Measurements from ENCODE around the gene MMP25.

Gene MMP25

GRCh38 chr16:3012246-3012645 is 34.1 kb upstream of the MMP25 start:
- H3K27me3 Mint-ChIP-seq = peaks cover 61% of the 10 kb centered on the region
- H3K4me1 Mint-ChIP-seq (ENCODE audit: low read depth) = peaks cover 24% of the 10 kb centered on the region
- intact Hi-C loops (cut with micrococcal nuclease) = no loop called here
- H3K27ac Mint-ChIP-seq = no peak overlapping the region
- H3K9me3 Mint-ChIP-seq = no peaks in the 10 kb centered on the region
- no peak overlapping the region for H3K4me3 Mint-ChIP-seq
- no peaks in the 10 kb centered on the region for H3K36me3 Mint-ChIP-seq (ENCODE audit: low read depth)

GRCh38 chr16:3012828-3013420 is 33.4 kb upstream of the MMP25 start, which contains the start of gene CLDN9:
TSS of gene CLDN9 (plus strand) at chr16:3012923. CDS start at chr16:3013363, 440 bp downstream.
- Mint-ChIP-seq H3K36me3 (ENCODE audit: low read depth) (no peaks in the 10 kb centered on the region), H3K4me1 (ENCODE audit: low read depth) (peaks cover 19% of the 10 kb centered on the region), H3K4me3 (no peak within 1 kb of the TSS), H3K27me3 (peaks cover 64% of the 10 kb centered on the region), H3K27ac (no peak within 1 kb of the TSS), H3K9me3 (no peaks in the 10 kb centered on the region)
- intact Hi-C loops (cut with micrococcal nuclease) = no loop called here

GRCh38 chr16:3013491-3013951 is 32.8 kb upstream of the MMP25 start:
- Mint-ChIP-seq H3K9me3 (no peaks in the 10 kb centered on the region), H3K4me1 (ENCODE audit: low read depth) (peaks cover 19% of the 10 kb centered on the region), H3K27me3 (peaks cover 70% of the 10 kb centered on the region), H3K36me3 (ENCODE audit: low read depth) (no peaks in the 10 kb centered on the region), H3K27ac (no peak overlapping the region), H3K4me3 (no peak overlapping the region)
- intact Hi-C loops (cut with micrococcal nuclease) = no loop called here

DNA sequence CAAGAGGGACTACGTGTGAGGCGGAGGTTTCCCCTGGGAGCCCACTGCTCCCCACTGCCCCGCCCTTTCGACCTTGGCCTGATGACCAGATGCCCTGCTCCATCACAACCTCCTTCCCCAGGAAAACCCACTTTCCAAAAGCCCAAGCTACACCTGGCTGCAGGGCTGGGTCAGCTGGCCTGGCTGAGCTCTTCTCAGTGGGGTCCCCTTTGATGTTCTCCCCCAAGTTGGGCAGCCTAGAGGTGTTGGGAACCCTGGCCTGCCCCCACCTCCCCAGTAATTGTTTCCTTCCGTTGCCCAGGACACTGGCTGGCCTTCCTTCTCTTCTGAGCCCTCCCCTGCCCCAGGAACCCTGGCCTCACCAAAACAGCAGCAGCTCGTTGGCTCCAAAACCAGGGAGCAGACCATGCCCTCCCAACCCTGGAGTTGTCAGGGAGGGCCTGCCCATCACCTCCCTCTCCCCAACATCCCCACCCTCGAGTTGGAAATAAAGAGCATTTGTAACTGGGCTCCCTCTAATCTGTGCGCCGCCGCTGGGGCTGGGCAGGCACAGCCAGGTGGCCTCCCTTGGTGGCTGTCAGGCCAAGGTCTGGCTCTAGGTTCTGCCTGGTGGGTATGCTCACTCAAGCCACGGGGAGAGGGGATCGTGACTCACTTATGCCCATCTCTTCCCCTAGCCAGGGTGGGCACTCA is 32.2 kb upstream of the MMP25 start:
- Mint-ChIP-seq H3K27ac (no peak overlapping the region), H3K36me3 (ENCODE audit: low read depth) (no peaks in the 10 kb centered on the region), H3K9me3 (no peaks in the 10 kb centered on the region), H3K27me3 (peaks cover 76% of the 10 kb centered on the region), H3K4me1 (ENCODE audit: low read depth) (peaks cover 16% of the 10 kb centered on the region), H3K4me3 (no peak overlapping the region)
- intact Hi-C loops (cut with micrococcal nuclease) = no loop called here

DNA sequence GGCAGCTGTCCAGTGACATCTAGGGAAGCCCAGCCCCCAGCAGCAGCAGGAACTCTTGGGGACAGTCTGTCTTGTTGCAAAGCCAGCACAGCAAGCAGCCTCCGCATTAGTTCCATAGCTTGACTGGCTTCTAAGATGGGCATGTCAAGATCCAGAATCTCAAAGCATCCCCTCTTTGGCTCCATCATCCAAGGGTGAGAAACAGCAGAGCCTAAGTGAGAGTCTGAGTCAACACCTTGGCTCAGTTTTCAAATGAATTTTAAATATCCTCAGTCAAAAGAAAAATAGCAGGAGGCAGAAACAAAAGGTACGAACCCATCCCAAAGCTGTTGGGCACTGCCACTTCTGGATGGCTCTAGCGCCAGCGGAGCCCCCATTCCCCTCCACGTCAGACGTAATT is 31.4 kb upstream of the MMP25 start:
- intact Hi-C loops (cut with micrococcal nuclease) = no loop called here
- H3K27ac Mint-ChIP-seq = no peak overlapping the region
- H3K27me3 Mint-ChIP-seq = peaks cover 82% of the 10 kb centered on the region
- H3K4me1 Mint-ChIP-seq (ENCODE audit: low read depth) = peaks cover 24% of the 10 kb centered on the region
- no peaks in the 10 kb centered on the region for H3K36me3 Mint-ChIP-seq (ENCODE audit: low read depth)
- no peak overlapping the region for H3K4me3 Mint-ChIP-seq
- H3K9me3 Mint-ChIP-seq = no peaks in the 10 kb centered on the region

DNA sequence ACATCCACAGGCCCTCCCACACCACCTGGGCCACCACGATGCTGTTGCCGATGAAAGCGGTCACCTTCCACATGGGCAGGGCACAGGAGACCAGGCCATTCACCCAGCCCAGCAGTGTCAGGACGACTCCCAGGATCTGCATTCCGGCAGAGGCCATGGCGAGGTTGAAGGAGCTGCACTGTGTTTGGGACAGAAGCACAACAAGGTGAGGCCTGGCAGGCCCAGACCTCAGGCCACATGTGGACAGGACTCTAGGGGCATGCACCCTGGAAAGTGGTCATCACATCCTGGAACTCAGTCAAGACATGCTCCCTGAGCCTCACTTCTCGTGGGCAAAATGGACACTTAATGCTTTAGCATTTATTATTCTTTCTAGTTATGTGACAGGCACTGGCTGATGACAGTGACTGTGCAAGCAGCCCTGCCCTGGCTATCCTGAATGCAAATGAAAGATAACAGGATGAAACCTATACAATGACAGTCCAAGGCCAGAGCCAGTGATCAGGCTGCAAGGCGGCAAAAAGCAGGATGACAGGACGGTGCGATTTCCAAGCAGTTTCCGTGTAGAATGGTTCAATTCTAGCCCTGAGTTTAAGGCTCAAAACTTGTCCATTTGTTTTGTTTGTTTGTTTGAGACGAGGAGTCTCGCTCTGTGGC is 30.4 kb upstream of the MMP25 start:
- intact Hi-C loops (cut with micrococcal nuclease) = no loop called here
- Mint-ChIP-seq H3K4me1 (ENCODE audit: low read depth) (peaks cover 30% of the 10 kb centered on the region), H3K36me3 (ENCODE audit: low read depth) (peaks cover 4% of the 10 kb centered on the region), H3K27me3 (peaks cover 79% of the 10 kb centered on the region), H3K27ac (no peak overlapping the region), H3K9me3 (no peaks in the 10 kb centered on the region), H3K4me3 (no peak overlapping the region)

DNA sequence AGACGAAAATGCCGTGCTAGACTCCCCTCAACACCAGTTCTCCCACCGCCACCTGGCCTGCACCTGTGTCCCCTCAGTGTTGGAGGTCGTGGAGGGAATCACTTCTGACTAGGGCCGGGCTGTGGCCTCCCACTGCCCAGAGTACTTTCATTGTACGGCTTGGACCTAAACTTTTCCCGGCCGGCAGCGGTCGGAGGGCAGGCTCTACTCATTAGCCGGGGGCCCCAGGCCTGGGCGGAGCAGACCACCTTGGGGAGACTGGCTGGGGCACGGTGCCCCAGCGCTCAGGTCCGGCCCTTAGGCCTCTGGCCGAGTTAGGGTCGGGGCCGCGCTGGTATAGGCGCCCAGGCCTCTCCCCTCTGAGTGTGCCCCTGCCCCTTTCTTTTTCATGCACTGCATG is 29.0 kb upstream of the MMP25 start:
- no peak overlapping the region for H3K27ac Mint-ChIP-seq
- H3K4me1 Mint-ChIP-seq (ENCODE audit: low read depth) = peaks cover 39% of the 10 kb centered on the region
- H3K9me3 Mint-ChIP-seq = no peaks in the 10 kb centered on the region
- intact Hi-C loops (cut with micrococcal nuclease) = no loop called here
- peaks cover 4% of the 10 kb centered on the region for H3K36me3 Mint-ChIP-seq (ENCODE audit: low read depth)
- peaks cover 66% of the 10 kb centered on the region for H3K27me3 Mint-ChIP-seq
- no peak overlapping the region for H3K4me3 Mint-ChIP-seq

DNA sequence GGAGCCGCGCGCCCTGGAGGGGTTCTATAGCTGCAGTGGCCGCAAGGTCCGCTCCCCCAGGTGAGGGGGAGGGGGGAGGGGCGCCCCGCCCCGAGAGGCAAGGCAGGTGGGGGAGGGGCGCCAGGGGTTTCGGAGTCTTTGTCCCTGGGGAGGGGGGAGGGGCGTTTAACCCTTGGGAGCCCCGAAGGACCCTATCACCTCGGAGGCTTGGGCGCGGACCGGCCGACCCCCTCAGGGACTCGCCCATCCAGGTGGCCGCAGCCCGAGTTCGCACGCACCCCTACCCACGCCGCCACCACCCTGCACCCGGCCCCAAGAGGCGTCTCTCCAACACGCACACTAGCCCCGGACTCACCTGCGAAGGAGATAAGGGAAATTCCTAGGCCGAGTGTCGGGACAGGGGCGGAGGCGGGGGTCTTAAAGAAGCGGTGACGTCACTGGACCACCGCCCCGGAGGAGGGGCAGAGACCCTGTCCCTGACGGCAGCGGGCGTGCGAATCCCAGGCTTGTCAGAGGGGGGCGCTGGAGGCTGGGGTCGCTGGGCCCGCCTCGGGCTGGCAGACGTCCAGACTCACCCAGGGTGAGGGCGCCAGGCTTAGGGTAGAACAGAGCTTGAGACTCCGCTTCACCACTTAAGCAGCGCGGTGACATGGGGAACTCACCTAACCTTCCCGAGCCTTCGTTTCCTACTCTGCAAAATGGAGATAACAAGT is 28.4 kb upstream of the MMP25 start, which contains the start of gene CLDN6:
CLDN6 (minus strand) TSS at position 390 of the 713 bp plus-strand sequence. CDS start 2,162 bp downstream, outside the sequence.
- Mint-ChIP-seq H3K36me3 (ENCODE audit: low read depth) (peaks cover 9% of the 10 kb centered on the region), H3K27me3 (peaks cover 60% of the 10 kb centered on the region), H3K4me3 (no peak within 1 kb of the TSS), H3K9me3 (no peaks in the 10 kb centered on the region), H3K27ac (no peak within 1 kb of the TSS), H3K4me1 (ENCODE audit: low read depth) (peaks cover 44% of the 10 kb centered on the region)
- intact Hi-C loops (cut with micrococcal nuclease) = no loop called here

DNA sequence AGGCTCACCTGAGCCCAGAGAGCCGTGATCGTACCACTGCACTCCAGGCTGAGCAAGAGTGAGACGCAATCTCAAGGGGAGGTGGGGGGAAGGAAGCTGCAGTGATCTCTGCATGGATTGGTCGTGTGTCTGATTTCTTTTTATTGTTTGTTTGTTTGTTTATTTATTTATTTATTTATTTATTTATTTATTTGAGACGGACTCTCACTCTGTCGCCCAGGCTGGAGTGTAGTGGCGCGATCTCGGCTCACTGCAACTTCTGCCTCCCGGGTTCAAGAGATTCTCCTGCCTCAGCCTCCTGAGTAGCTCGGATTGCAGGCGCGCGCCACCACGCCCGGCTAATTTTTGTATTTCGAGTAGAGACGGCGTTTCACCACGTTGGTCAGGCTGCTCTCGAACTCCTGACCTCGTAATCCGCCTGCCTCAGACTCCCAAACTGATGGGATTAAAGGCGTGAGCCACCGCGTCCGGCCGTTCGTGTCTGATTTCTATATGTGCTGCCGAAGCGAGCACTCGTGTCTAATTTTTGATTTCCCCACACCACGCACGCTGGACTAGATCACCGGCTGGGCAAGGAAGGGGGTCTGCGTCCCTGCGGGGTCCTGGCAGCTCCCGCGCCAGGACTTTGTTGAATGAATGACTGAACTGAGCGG is 26.6 kb upstream of the MMP25 start:
- H3K36me3 Mint-ChIP-seq (ENCODE audit: low read depth) = peaks cover 22% of the 10 kb centered on the region
- no peaks in the 10 kb centered on the region for H3K9me3 Mint-ChIP-seq
- H3K27ac Mint-ChIP-seq = peak overlapping the region; percentile 90
- peaks cover 42% of the 10 kb centered on the region for H3K27me3 Mint-ChIP-seq
- H3K4me3 Mint-ChIP-seq = peak overlapping the region; percentile 81
- peaks cover 58% of the 10 kb centered on the region for H3K4me1 Mint-ChIP-seq (ENCODE audit: low read depth)
- intact Hi-C loops (cut with micrococcal nuclease) = loop anchor here (1.0 kb wide), 1 partner anchor 12 kb away; no protein-coding TSS in a partner anchor

- H3K36me3 Mint-ChIP-seq (ENCODE audit: low read depth) = peaks cover 22% of the 10 kb centered on the region
- H3K4me1 Mint-ChIP-seq (ENCODE audit: low read depth) = peaks cover 61% of the 10 kb centered on the region
- H3K27ac Mint-ChIP-seq = peak within 1 kb of the TSS; percentile 90
- intact Hi-C loops (cut with micrococcal nuclease) = loop anchor here (1.0 kb wide), 1 partner anchor 13 kb away; no protein-coding TSS in a partner anchor
- H3K4me3 Mint-ChIP-seq = peak within 1 kb of the TSS; percentile 81
- no peaks in the 10 kb centered on the region for H3K9me3 Mint-ChIP-seq
- H3K27me3 Mint-ChIP-seq = peaks cover 37% of the 10 kb centered on the region
Measured at GRCh38 chr16:3020247-3020603, 26.1 kb upstream of the MMP25 start, which contains the start of gene TNFRSF12A. TSS of gene TNFRSF12A (plus strand) at chr16:3020368. CDS start at chr16:3020398, 30 bp downstream.

DNA sequence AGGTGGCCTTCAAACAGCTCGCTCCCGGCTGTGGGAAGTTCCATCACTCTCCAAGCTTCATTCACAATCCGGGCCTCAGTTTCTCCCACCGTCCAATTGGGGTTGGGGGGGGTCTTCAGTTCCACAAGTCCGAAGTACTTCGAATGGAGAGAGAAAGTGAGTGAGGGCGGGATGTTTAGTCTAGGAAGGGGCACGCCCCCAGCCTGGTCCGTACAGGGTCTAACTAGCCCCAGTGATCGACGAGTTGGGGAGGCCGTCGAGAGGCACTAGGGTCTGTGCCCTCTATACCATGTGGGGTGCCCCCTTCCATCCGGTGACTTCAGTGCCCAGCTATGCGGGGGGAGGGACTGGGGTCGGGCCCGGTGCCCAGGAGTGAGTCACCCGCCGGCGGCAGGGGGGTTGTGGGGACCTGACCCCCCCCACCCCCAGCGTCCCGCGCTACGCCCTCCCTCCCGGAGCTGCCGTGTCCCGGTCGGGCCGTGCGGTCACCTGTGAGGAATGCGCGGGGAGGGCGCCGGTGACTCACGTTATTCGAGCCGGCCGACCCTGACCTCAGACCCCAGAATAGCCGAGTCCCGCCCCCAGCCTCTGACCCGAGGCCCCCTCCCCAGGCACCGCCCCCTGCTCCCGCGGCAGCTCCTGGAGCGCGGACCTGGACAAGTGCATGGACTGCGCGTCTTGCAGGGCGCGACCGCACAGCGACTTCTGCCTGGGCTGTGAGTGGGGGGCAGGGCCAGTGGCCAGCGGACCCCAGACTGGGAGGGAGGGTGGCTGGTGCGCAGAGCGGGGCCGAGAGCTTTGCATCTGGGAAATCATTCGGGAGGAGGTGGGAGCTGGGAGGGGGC is 25.5 kb upstream of the MMP25 start:
- H3K27ac Mint-ChIP-seq = peak overlapping the region; percentile 90
- intact Hi-C loops (cut with micrococcal nuclease) = loop anchor here (1.0 kb wide), 1 partner anchor 14 kb away; no protein-coding TSS in a partner anchor

DNA sequence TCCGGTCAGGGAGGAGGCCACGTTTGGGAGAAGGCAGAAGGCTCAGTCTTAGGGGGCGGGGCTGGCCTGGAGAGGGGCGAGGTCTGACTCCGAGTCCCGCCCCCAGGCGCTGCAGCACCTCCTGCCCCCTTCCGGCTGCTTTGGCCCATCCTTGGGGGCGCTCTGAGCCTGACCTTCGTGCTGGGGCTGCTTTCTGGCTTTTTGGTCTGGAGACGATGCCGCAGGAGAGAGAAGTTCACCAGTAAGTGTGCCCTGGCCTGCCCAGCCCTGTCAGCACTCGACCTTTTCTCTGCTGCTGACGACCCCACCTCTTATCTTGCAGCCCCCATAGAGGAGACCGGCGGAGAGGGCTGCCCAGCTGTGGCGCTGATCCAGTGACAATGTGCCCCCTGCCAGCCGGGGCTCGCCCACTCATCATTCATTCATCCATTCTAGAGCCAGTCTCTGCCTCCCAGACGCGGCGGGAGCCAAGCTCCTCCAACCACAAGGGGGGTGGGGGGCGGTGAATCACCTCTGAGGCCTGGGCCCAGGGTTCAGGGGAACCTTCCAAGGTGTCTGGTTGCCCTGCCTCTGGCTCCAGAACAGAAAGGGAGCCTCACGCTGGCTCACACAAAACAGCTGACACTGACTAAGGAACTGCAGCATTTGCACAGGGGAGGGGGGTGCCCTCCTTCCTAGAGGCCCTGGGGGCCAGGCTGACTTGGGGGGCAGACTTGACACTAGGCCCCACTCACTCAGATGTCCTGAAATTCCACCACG is 24.7 kb upstream of the MMP25 start:
- intact Hi-C loops (cut with micrococcal nuclease) = no loop called here
- Mint-ChIP-seq H3K4me3 (peak overlapping the region; percentile 81), H3K36me3 (ENCODE audit: low read depth) (peaks cover 36% of the 10 kb centered on the region), H3K4me1 (ENCODE audit: low read depth) (peaks cover 65% of the 10 kb centered on the region), H3K27me3 (peaks cover 28% of the 10 kb centered on the region), H3K9me3 (no peaks in the 10 kb centered on the region), H3K27ac (peak overlapping the region; percentile 90)

More for the DNA sequence above, 25.5 kb upstream of the MMP25 start:
- H3K36me3 Mint-ChIP-seq (ENCODE audit: low read depth) = peaks cover 28% of the 10 kb centered on the region
- H3K9me3 Mint-ChIP-seq = no peaks in the 10 kb centered on the region
- peaks cover 65% of the 10 kb centered on the region for H3K4me1 Mint-ChIP-seq (ENCODE audit: low read depth)
- peaks cover 32% of the 10 kb centered on the region for H3K27me3 Mint-ChIP-seq
- peak overlapping the region; percentile 81 for H3K4me3 Mint-ChIP-seq
